HG03175 (cell line): Measurements from ENCODE around the gene ADGRF1.
"Not testable (repeated sequence)": the region's sequence is repeated elsewhere in the genome, so short reads cannot be mapped to it uniquely, and the experiment has no call there.

Experiments
- ATAC-seq: cut with Tn5 transposase; IDR thresholded peaks from one replicate; pipeline ENCODE4 v1.9.1; 2021; ENCODE audit warnings: mild to moderate bottlenecking, moderate library complexity; ENCODE audit not compliant: unreplicated experiment

The ADGRF1 gene

DNA sequence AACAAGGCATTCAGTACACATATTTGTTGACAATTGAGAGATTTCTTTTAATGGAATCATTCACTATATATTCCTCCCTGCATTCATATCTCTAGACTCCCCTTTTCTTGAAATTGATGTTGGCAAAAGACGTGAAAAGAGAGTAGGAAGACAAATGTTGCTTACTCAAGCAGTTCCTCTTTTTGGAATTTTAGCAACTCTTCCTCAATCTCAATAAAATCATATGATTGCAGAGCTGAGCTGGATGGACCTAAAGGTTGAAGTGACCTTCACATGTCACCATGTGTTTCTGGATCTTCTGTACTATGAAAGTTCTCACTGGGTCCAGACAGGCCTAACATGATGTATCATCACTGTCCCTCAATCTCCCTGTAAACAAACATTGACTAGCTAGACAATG, 18.6 kb downstream of the ADGRF1 start:
- ATAC-seq, result no peak

DNA sequence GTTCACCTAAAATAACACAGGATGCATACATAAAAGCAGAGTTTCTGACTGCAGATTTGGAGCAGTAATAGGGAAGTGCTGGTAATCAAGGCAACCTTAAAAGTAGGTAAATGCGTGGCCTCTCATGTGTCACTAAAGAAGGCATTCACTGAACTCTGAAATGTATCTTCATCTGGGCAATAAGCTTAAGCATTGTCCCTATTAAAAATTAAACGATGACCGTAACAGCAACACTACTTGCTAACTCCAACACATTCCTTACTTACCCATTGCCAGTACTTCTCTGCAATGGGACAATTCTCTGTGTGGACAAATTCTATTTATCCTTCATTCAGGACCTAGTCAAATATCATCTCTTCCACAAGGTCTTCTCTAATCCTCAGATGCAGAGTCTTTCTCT, 19.9 kb downstream of the ADGRF1 start:
- no peak for ATAC-seq

DNA sequence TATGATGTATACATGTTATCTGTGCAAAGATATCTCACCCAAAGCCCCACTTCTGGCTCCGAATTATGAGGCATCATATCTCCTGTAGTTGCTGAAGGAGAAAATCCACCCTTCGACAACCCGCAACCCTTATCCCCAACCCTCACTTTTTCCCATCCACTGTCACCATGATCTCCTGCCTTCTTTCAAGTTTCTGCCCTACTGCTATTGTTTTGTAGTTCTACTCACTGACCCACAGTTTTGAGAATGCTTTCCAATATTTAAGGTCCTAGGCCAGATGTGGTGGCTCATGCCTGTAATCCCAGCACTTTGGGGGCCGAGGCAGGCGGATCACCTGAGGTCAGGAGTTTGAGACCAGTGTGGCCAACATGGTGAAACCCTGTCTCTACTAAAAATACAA, 22.2 kb downstream of the ADGRF1 start:
- no peak for ATAC-seq

DNA sequence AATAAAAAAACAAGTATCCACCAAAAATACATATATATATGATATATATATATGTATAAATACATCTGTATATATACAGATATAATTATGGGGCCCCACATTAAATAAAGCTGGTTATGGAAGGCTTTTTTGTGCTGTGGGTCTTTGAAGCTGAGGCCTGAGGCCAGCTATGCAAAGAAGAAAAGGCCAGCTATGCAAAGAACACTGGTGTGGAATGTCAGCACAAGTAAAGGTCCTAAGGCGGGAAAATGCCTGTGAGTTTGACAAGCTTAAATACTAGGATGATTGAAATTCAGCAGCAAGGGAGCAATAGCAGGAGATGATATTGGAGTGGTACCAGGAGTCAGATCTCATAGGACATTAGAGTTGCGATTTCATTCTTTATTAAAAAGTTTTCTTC, 25.2 kb downstream of the ADGRF1 start:
- ATAC-seq, result no peak

DNA sequence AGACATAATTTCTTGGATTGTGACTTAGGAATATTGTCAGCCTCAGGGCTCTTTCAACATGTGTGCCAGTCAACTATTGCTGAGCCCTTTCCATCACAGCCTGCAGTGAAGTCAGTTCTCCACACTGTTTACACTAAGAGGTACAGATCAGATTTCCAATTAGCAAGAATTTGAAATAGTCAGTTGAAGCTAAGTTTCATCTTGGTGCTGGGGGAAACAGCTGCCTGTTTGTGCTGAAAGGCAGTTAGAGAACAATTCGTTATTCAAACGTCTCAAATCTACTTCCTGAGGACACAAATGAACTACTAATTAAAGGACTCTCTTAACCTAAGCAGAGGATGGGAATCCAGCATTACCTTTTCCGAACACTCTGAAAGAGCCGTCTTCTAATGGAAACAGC, 25.9 kb downstream of the ADGRF1 start:
- no peak for ATAC-seq

DNA sequence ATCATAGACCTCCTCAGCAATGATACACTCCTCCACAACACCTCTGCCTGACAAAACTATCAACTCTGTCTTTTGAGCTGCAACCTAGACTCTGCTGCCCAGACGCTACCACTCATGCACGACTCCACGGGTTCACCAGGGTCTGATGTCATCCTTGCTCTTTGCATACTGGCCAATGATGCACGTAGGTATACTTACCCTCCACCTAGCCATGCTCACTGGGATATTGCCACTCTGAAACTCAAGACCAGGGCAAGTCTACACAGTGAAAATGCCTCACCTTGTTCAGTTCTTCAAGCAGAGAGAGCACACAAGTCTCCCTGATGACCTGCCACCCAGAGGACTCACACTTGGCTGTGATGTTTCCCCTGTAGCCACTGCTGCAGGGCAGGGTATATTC, 27.7 kb downstream of the ADGRF1 start:
- no peak for ATAC-seq

DNA sequence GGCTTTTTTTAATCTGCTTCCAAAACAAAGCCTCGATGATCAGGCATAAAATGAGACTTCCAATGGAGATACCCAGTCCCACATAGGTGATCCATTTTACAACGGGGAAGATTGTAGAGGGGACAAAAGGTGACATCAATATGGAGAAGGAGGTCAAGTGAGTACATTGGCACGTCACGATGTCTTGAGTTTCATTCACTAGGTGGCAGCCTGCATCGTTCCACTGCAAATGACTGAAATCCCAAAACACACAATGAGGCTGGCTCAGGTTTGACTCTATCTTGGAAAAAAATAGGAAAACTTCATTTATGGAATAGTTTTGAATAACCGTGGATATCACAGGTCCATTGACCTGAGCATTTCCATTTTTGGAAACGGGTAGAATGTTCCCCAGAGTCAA, 32.5 kb downstream of the ADGRF1 start:
- ATAC-seq, result no peak

DNA sequence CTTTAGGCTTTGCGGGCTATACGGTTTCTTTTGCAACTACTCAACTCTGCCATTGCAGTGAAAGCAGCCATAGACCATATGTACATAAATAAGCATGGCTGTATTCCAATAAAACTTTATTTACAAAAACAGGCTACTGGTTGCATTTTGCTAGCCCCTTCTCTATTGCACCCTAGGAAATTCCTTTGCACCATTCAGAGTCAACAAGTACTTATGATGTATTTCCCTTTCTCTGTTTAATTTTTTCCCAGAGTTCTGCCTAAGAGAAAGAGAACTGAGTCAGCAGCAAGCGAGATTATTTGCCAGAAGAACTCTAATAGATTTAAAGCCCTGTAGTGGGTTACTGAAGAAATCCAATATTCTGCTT, 33.8 kb downstream of the ADGRF1 start:
- ATAC-seq, result no peak

DNA sequence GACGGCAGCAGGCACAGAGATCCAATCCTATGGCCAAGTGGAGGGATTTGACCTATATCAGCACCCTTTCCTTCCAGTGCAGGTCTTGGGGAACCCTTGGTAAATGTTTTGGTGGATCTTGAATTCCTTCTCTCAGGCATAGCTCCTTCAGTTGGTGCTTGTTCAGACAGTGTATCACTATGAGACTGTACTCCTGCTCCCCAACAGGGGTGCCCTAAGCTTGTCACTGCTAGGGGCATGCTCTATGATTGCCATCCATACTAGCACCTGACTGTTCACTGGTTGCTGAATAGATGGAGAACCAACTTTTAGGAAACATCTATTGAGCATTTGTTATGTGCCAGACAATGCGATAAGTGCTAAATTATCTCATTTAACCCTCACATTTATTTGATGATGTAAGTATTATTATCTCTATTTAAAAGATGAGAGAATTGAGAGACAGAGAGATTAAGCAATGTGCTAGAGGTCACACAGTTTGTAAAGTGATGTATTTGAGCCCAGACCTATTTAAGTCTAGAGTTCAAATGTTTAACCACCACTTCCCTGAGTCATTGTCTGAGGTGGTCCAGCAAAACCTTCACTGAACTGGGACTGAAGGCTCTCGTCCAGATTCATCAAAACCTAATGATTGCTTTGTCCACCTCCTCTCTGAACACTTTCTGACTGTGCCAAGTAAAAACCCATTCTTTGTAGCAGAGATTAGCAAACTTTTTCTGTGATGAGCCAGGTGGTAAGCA, 34.3 kb downstream of the ADGRF1 start:
- ATAC-seq, result no peak

DNA sequence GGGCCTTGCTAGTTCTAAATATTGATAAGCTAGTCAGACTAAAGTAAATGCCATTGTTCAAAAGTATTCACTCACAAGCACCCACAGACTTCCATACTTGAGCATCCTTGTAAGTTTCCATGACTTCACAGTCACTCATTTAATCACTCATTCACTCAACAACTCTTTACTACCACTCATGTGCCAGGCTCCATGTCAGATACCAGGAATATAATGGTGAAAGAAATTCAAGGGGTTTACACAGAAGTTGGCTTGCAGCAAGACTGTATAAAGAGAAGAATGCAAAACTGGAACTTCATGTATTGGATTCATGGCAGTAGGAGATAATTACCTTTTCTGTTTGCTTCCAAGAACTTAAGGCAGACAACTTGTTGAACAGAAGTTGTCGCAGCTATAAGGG, 36.6 kb downstream of the ADGRF1 start:
- no peak for ATAC-seq

DNA sequence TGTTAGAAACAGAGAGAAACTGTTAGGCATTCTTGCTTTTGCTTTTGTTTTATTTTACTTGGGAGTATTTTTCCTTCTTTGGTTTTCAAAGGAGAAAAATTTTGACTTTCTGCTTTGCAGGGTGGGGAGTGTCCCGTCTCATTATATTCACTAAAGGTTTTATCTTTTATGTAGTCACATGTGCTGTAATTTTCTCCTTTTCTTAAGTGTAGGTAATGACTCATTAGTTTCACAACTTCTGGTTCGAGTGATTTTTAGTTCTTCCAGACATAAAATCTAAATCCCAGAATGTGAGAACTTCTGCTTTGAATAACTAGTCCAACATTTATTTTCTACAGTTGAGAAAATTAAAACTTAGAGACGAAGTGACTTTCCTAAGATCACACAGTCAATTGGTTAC, 37.7 kb downstream of the ADGRF1 start:
- no peak for ATAC-seq

DNA sequence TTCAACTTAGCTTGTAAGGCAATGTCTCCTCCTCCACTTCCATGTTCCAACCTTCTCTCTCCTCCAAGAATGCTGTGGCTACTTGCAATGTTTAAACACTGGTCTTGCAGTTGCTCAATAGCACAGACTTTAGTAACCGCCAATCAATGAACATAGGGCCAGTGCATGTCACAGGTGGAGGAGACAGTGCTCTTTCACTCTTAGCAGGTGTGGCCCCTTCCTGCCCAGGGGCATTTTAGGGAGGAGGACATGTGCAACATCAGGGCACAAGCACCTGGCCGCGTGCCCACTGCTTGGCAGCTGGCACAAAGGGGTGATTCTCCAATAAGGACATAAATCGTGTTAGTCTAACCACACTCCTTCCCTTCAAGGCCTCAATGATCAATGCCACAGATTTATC, 41.3 kb downstream of the ADGRF1 start:
- ATAC-seq, result no peak

DNA sequence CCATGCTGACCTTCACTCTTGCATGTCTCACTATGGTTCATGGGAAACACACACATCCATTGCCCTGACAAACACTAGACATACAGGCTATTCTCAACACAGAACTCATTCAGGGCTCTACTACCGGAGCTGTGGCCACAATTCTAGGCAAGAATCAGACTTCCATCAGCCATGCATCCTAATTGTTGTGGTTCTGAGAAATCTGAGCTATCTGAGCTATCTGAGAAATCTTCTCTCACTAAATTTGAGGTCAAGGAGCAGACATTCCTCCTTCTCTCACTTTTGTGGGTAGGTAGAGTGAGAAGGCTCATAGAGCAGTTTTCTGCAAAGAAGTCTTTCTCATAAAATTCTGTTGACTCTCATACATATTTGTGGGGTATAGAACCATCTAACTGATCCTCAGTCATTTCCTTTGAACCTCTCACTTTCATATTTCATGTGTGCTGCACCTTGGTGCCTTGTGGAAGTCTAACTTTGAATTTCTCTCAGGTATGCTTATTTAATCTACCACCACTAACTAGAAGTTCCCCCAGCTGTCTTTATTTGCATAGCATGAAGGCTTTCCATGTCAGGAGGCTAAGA, 43.6 kb downstream of the ADGRF1 start:
- no peak for ATAC-seq

DNA sequence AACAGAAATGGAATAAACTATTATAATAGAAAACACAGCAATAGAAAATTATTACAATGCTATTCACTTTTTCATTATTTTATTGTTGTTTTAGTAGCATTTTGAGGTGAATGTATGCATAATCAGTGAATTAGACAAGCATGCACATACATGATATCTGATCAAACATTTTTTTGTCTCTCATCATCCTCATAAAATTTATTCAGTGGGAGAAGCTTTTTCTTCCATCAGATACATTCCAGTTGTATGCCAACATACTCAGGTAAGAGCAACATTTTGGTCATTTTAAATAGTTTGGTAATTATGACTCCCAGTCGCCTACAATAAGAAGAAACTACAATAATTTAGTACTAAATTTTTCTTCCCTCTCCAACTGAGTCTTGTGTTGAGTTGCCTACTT, 44.5 kb downstream of the ADGRF1 start:
- ATAC-seq, result no peak

DNA sequence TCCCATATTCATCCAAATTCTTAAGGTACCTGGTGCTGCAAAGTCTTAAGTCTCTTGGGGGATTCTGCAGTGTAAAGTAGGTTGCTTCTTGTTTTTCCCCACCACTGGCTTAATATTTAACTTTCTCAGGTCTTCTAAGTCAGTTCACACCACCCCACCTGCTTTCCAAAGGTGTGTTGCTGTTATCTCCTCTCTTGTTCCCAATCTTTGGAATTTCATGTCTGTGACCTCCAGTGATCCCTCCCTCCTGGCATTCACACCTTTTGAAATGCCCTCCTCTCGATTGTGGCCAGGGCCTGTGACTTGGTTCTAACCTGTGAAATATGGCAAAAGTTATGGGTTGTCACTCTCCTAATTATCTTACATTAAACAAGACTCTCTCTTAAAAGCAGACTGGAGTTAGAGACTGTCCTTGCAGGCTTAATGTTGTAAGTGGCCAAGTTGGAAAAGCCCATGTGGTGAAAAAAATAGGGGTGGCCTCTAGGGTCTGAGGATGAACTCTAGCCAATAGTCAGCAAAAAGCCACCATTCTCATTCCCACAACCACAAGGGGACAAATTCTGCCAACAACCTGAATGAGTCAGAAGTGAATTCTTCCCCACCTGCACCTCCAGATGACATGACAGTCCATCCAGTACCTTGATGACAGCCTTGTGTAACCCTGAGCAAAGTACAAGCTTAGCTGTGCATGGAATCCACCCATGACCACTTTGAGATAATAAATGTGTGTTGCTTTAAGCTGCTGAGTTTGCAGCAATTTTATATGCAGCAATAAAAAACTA, 45.1 kb downstream of the ADGRF1 start:
- no peak for ATAC-seq

DNA sequence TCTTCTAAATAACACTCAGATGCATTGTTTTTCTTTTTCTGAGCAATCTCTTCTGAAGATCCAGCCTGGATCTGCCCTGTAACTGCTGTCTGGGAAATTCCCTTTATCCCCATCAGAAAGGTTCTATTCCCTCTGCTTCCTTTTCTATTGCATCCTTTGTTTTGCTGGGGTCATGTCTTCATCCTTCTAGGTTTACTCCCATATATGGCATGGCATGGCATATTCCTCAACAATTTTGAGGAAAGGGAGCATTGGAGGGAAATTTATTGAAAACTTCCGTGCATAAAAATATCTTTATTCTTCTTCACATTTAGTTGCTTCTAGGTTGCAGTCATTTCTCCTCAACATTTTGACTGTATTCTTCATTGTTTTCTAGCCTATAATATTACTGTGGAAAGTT, 47.2 kb downstream of the ADGRF1 start:
- no peak for ATAC-seq

DNA sequence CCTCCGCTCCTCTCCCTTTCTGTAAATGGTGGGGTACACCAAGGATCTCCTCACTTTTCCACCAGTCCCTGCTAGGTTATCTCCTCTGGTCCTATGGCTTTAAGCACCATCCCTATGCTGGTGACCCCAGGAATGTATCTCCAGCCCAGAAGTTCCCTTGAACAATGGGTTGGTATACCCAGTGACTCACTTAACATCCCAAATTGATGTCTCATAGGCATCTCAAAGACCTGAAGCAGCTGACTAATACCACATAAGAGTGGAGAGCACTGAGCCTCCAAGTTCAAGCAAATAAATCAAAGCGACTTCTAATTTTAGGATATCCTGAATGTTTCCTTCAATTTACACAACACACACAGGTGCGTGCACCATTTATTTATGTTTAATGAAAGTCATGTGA, 48.3 kb downstream of the ADGRF1 start:
- no peak for ATAC-seq

DNA sequence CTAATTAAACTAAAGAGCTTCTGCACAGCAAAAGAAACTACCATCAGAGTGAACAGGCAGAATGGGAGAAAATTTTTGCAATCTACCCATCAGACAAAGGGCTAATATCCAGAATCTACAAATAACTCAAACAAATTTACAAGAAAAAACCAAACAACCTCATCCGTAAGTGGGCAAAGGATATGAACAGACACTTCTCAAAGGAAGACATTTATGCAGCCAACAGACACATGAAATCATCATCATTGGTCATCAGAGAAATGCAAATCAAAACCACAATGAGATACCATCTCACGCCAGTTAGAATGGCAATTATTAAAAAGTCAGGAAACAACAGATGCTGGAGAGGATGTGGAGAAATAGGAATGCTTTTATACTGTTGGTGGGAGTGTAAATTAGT, 49.7 kb downstream of the ADGRF1 start:
- not testable (repeated sequence) for ATAC-seq

DNA sequence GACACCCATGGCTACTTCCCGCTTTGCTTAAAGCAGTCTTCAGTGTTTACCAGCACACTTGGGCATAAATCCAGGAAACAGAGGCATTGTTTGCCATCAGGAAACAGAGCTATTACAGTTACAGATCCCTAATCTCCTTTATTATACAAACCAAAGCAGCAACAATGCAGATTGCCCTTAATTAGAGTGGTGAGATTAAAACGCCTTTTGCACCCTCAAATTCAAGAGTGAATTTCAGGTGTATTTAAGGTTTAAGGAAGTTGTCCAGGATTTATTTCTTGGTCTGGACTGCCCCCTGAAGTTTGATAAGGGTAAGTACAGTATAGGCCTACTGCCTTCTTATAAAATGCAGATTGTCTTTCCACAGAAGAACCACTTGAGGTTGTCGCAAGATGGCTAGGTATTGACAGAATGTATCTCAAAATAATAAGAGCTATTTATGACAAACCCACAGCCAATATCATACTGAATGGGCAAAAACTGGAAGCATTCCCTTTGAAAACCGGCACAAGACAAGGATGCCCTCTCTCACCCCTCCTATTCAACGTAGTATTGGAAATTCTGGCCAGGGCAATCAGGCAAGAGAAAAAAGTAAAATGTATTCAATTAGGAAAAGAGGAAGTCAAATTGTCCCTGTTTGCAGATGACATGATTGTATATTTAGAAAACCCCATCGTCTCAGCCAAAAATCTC, 51.2 kb downstream of the ADGRF1 start:
- ATAC-seq, result not testable (repeated sequence)

DNA sequence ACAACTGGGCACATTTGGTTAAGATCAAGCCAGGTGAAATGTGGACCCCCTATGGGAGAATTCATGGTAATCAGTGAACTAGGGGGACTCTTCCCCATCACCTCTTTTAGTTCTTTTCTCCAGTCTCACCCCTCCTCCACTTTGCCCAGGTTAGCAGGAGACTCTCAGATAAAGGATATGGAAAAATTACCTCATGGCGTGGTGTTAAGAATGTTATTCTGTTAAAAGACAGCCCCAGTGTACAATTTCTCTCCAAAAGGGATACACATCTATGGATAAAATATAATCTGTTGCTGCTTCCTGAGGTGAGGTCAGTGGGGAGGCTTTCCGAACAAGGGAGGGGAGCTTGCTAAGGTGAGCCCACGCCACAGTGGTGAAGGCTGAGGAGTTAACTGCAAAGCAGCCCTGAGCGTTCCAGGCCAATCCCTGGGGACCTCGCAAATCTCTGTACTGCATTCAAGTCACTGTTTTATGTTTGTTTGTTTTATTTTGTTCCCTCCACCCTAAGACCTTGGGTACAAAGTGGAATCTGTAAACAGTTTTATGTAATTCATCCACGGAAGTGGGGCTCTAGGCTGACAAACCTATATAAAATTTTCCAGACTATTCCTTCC, 52.0 kb downstream of the ADGRF1 start:
- no peak for ATAC-seq

DNA sequence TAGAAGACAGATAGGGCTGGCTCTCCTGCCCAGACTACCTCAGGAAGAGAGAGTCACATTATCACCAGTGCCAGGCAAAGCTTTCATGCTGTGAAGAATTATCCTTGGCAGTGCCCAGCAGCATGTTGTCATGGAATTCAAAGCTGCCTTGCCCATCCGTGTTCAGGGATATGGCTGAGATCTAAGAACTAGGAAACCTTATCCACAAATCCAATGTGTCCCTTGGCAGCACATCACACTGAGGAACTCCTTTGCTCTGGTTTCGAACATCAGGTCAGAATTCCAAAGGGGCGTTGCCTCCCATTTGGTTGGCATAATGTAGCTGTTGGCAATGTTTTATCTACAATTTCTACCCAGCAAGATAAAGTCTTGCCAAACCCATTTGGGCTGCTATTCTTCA, 52.7 kb downstream of the ADGRF1 start:
- no peak for ATAC-seq
